ENCODE measurements around the gene SPOCK2.
A peak's percentile ranks its signal among the peaks of the same experiment; 100 is the strongest.
"Not testable (repeated sequence)": the region's sequence is repeated elsewhere in the genome, so short reads cannot be mapped to it uniquely, and the experiment has no call there.

The SPOCK2 gene

GRCh38 chr10:72044417-72045041 is 43.8 kb downstream of the SPOCK2 start:
- DNase-seq (ENCODE audit: low spot score in 2 of 2) (no peak), ATAC-seq (no peak)
- peaks cover 3% of the 10 kb centered on the region for H3K9me3 Mint-ChIP-seq
- no peak overlapping the region for H3K4me3 Mint-ChIP-seq
- peak overlapping the region; percentile 17 for H3K27ac Mint-ChIP-seq
- no peaks in the 10 kb centered on the region for H3K36me3 Mint-ChIP-seq
- H3K4me1 Mint-ChIP-seq: no peaks in the 10 kb centered on the region

GRCh38 chr10:72043016-72043834 is 45.1 kb downstream of the SPOCK2 start:
- Mint-ChIP-seq H3K27ac (peak overlapping the region; percentile 24), H3K9me3 (no peaks in the 10 kb centered on the region), H3K36me3 (no peaks in the 10 kb centered on the region), H3K4me3 (no peak overlapping the region), H3K4me1 (no peaks in the 10 kb centered on the region)
- DNase-seq (ENCODE audit: low spot score in 2 of 2): no peak
- ATAC-seq: no peak

- Mint-ChIP-seq H3K36me3 (no peaks in the 10 kb centered on the region), H3K4me3 (no peak overlapping the region)
- no peak for ATAC-seq
These were observed 46.9 kb downstream of the SPOCK2 start for GRCh38 chr10:72041491-72041890.

GRCh38 chr10:72039377-72039776 is 49.0 kb downstream of the SPOCK2 start:
- H3K4me1 Mint-ChIP-seq: peaks cover 2% of the 10 kb centered on the region
- H3K27ac Mint-ChIP-seq: no peak overlapping the region
- ATAC-seq (no peak), DNase-seq (ENCODE audit: low spot score in 2 of 2) (no peak)
- H3K9me3 Mint-ChIP-seq: no peaks in the 10 kb centered on the region
- H3K36me3 Mint-ChIP-seq: no peaks in the 10 kb centered on the region
- no peak overlapping the region for H3K4me3 Mint-ChIP-seq

More at GRCh38 chr10:72041491-72041890, 46.9 kb downstream of the SPOCK2 start:
- no peaks in the 10 kb centered on the region for H3K4me1 Mint-ChIP-seq
- DNase-seq (ENCODE audit: low spot score in 2 of 2): no peak
- H3K27ac Mint-ChIP-seq: no peak overlapping the region
- no peaks in the 10 kb centered on the region for H3K9me3 Mint-ChIP-seq

- H3K9me3 Mint-ChIP-seq: no peaks in the 10 kb centered on the region
- H3K4me3 Mint-ChIP-seq: no peak overlapping the region
- H3K36me3 Mint-ChIP-seq: no peaks in the 10 kb centered on the region
- ATAC-seq (no peak), DNase-seq (ENCODE audit: low spot score in 2 of 2) (no peak)
- peaks cover 5% of the 10 kb centered on the region for H3K4me1 Mint-ChIP-seq
- no peak overlapping the region for H3K27ac Mint-ChIP-seq
These were observed 49.8 kb downstream of the SPOCK2 start for GRCh38 chr10:72038458-72039001.

GRCh38 chr10:72037811-72038210 is 50.5 kb downstream of the SPOCK2 start:
- no peak overlapping the region for H3K27ac Mint-ChIP-seq
- ATAC-seq: no peak

GRCh38 chr10:72037266-72037665 is 51.1 kb downstream of the SPOCK2 start:
- Mint-ChIP-seq H3K9me3 (no peaks in the 10 kb centered on the region), H3K27ac (no peak overlapping the region), H3K4me1 (peaks cover 5% of the 10 kb centered on the region), H3K36me3 (no peaks in the 10 kb centered on the region), H3K4me3 (no peak overlapping the region)
- no peak for ATAC-seq
- no peak for DNase-seq (ENCODE audit: low spot score in 2 of 2)

More at GRCh38 chr10:72037811-72038210, 50.5 kb downstream of the SPOCK2 start:
- H3K4me1 Mint-ChIP-seq: peaks cover 5% of the 10 kb centered on the region
- DNase-seq (ENCODE audit: low spot score in 2 of 2): no peak
- no peaks in the 10 kb centered on the region for H3K9me3 Mint-ChIP-seq
- H3K4me3 Mint-ChIP-seq: no peak overlapping the region
- H3K36me3 Mint-ChIP-seq: no peaks in the 10 kb centered on the region

- DNase-seq (ENCODE audit: low spot score in 2 of 2) (no peak), ATAC-seq (no peak)
- H3K36me3 Mint-ChIP-seq: no peaks in the 10 kb centered on the region
- peaks cover 5% of the 10 kb centered on the region for H3K4me1 Mint-ChIP-seq
- H3K27ac Mint-ChIP-seq: no peak overlapping the region
- no peaks in the 10 kb centered on the region for H3K9me3 Mint-ChIP-seq
- H3K4me3 Mint-ChIP-seq: no peak overlapping the region
These were observed 53.0 kb downstream of the SPOCK2 start for GRCh38 chr10:72035252-72035887.

- Mint-ChIP-seq H3K4me3 (no peak overlapping the region), H3K36me3 (no peaks in the 10 kb centered on the region), H3K27ac (no peak overlapping the region), H3K9me3 (no peaks in the 10 kb centered on the region), H3K4me1 (peaks cover 5% of the 10 kb centered on the region)
- DNase-seq (ENCODE audit: low spot score in 2 of 2) (no peak), ATAC-seq (no peak)
These were observed 53.6 kb downstream of the SPOCK2 start for GRCh38 chr10:72034761-72035160.

GRCh38 chr10:72034040-72034499 is 54.3 kb downstream of the SPOCK2 start:
- Mint-ChIP-seq H3K27ac (no peak overlapping the region), H3K36me3 (no peaks in the 10 kb centered on the region), H3K4me3 (no peak overlapping the region), H3K4me1 (peaks cover 5% of the 10 kb centered on the region), H3K9me3 (no peaks in the 10 kb centered on the region)
- no peak for ATAC-seq
- DNase-seq (ENCODE audit: low spot score in 2 of 2): no peak

- DNase-seq (ENCODE audit: low spot score in 2 of 2); H3K4me1 Mint-ChIP-seq; H3K27ac Mint-ChIP-seq; H3K9me3 Mint-ChIP-seq; ATAC-seq; H3K4me3 Mint-ChIP-seq; H3K36me3 Mint-ChIP-seq: not testable (repeated sequence)
These were observed 55.8 kb downstream of the SPOCK2 start for GRCh38 chr10:72032409-72033162.

GRCh38 chr10:72031706-72032105 is 56.6 kb downstream of the SPOCK2 start:
- ATAC-seq (no peak), DNase-seq (ENCODE audit: low spot score in 2 of 2) (no peak)
- H3K4me3 Mint-ChIP-seq: no peak overlapping the region
- no peaks in the 10 kb centered on the region for H3K9me3 Mint-ChIP-seq
- peaks cover 5% of the 10 kb centered on the region for H3K4me1 Mint-ChIP-seq
- H3K27ac Mint-ChIP-seq: peak overlapping the region; percentile 37
- no peaks in the 10 kb centered on the region for H3K36me3 Mint-ChIP-seq

- DNase-seq (ENCODE audit: low spot score in 2 of 2): no peak
- ATAC-seq: no peak
- H3K27ac Mint-ChIP-seq: peak overlapping the region; percentile 37
- peaks cover 5% of the 10 kb centered on the region for H3K4me1 Mint-ChIP-seq
- no peaks in the 10 kb centered on the region for H3K36me3 Mint-ChIP-seq
- H3K4me3 Mint-ChIP-seq: no peak overlapping the region
- H3K9me3 Mint-ChIP-seq: no peaks in the 10 kb centered on the region
These were observed 57.4 kb downstream of the SPOCK2 start for GRCh38 chr10:72030762-72031543.

GRCh38 chr10:72029414-72029813 is 58.9 kb downstream of the SPOCK2 start:
- Mint-ChIP-seq H3K9me3 (no peaks in the 10 kb centered on the region), H3K36me3 (no peaks in the 10 kb centered on the region), H3K4me1 (peaks cover 4% of the 10 kb centered on the region), H3K4me3 (no peak overlapping the region), H3K27ac (no peak overlapping the region)
- ATAC-seq (no peak), DNase-seq (ENCODE audit: low spot score in 2 of 2) (no peak)
